Upper lobe of left lung (tissue), 6 donors: Measurements from ENCODE around the gene MYMK. TPM values are rescaled to one million over a fixed set of nuclear protein-coding genes. Genes with fewer than 3 reads are reported as not detected.
A peak's percentile ranks its signal among the peaks of the same experiment; 100 is the strongest.

ENCODE experiments used
- ATAC-seq, 2 donors: fragments of 200-7000 bp; cut with Tn5 transposase; one replicate each; pipeline ENCODE4 v1.9.1; 2022; ENCODE audit warnings: mild to moderate bottlenecking in 2 of 2, moderate library complexity in 2 of 2; ENCODE audit not compliant: low FRiP score in 2 of 2
- DNase-seq, 2 donors: peaks; one replicate each; pipeline ENCODE4 v3.0.0-alpha.2; 2019 to 2020
- H3K27ac ChIP-seq, 4 donors: fragments of 200-600 bp; sonication (generic); one replicate each; pipeline ENCODE4 v1.5.1; 2016 to 2019
- H3K27me3 ChIP-seq, 4 donors: fragments of 200-600 bp; sonication (generic); one replicate each; pipeline ENCODE4 v1.5.1; 2017 to 2019
- H3K36me3 ChIP-seq, 4 donors: fragments of 200-600 bp; sonication (generic); one replicate each; pipeline ENCODE4 v1.5.1; 2016 to 2019
- H3K4me1 ChIP-seq, 4 donors: fragments of 200-600 bp; sonication (generic); one replicate each; pipeline ENCODE4 v1.5.1; 2018 to 2019
- H3K4me3 ChIP-seq, 4 donors: fragments of 200-600 bp; sonication (generic); one replicate each; pipeline ENCODE4 v1.5.1; 2017 to 2019; ENCODE audit warnings: mild to moderate bottlenecking in 2 of 4, moderate library complexity in 1 of 4
- H3K9me3 ChIP-seq, 4 donors: fragments of 200-600 bp; sonication (generic); one replicate each; pipeline ENCODE4 v1.5.1; 2018 to 2019
- CTCF ChIP-seq, 6 experiments: fragments of 450-650 bp in 4 of 6; fragments of 200-600 bp in 2 of 6; sonication (generic) in 2 of 6; IDR thresholded peaks; one replicate each; pipeline ENCODE4 v1.5.1; 2016 to 2019; ENCODE audit warnings: antibody characterized with exemption in 6 of 6
- EP300 ChIP-seq, 4 donors: sonication (generic); formaldehyde crosslinking; IDR thresholded peaks; one replicate each; pipeline ENCODE4 v1.5.1; 2017; ENCODE audit warnings: antibody characterized with exemption in 4 of 4, control low read depth in 2 of 4
- POLR2A ChIP-seq, 4 donors: fragments of 450-650 bp; IDR thresholded peaks; one replicate each; pipeline ENCODE4 v1.5.1; 2016 to 2017; ENCODE audit warnings: antibody characterized with exemption in 4 of 4, mild to moderate bottlenecking in 2 of 4
- POLR2AphosphoS5 ChIP-seq, 2 donors: sonication (generic); formaldehyde crosslinking; IDR thresholded peaks; one replicate each; pipeline ENCODE4 v1.5.1; 2017; ENCODE audit warnings: antibody characterized with exemption in 2 of 2
- WGBS, 2 donors: methylation state at CpG; one replicate each; pipeline ENCODE4 v1.1.5; 2017 to 2018; 5-methylcytosine and 5-hydroxymethylcytosine counted together
- total RNA-seq, 6 donors: library from RNA; depleted of rRNA in 4 of 6; stranded (reverse); fragments of >200 nt in 4 of 6; gene quantifications; one replicate each; pipeline versions ENCODE4 v1.1.0 to v1.2.1, GENCODE V29; 2016 to 2021
- donor health status: DM: no; HTN: no; CAD: no; lungs with moderate emphysema.
- donor health status: DM: no; HTN: yes; CAD: no; lungs with severe emphysema.

MYMK gene
- total RNA-seq, 6 donors from 2014 or later, result not detected

GRCh38 chr9:133528001-133528875 is 3.5 kb upstream of the MYMK start:
- ATAC-seq (no peak), DNase-seq (peak in 1 of 2 donors; percentile 66)
- no peak for TF ChIP-seq POLR2A (IDR thresholded peaks at IDR 0.05)
- no peak for TF ChIP-seq POLR2AphosphoS5 (IDR thresholded peaks at IDR 0.05)
- no peak for TF ChIP-seq EP300 (IDR thresholded peaks at IDR 0.05)
- TF ChIP-seq CTCF (IDR thresholded peaks at IDR 0.05), result no peak
- Histone ChIP-seq H3K27me3 (no peaks in the 10 kb centered on the region), H3K27ac (peak overlapping the region in 2 of 4 donors; percentile 40 to 44), H3K9me3 (no peaks in the 10 kb centered on the region), H3K4me1 (peaks cover 19 to 25% (median 22%) of the 10 kb centered on the region in 4 donors), H3K36me3 (no peaks in the 10 kb centered on the region), H3K4me3 (no peak overlapping the region)
- 65 to 68% methylated on average over 9 to 21 of the region's 22 CpGs for WGBS, 2 donors

GRCh38 chr9:133527444-133527920 is 2.7 kb upstream of the MYMK start:
- DNase-seq (peak in 1 of 2 donors; percentile 90), ATAC-seq (peak in 1 of 2 donors; percentile 53)
- TF ChIP-seq POLR2A (IDR thresholded peaks at IDR 0.05) (no peak), CTCF (IDR thresholded peaks at IDR 0.05) (no peak), POLR2AphosphoS5 (IDR thresholded peaks at IDR 0.05) (no peak), EP300 (IDR thresholded peaks at IDR 0.05) (no peak)
- Histone ChIP-seq H3K27me3 (no peaks in the 10 kb centered on the region), H3K9me3 (no peaks in the 10 kb centered on the region), H3K4me1 (peaks cover 15 to 19% (median 16%) of the 10 kb centered on the region in 4 donors), H3K27ac (peak overlapping the region in 1 of 4 donors; percentile 44), H3K4me3 (no peak overlapping the region), H3K36me3 (no peaks in the 10 kb centered on the region)
- WGBS, 2 donors, result 49 to 64% methylated on average over 18 of the region's 18 CpGs

GRCh38 chr9:133526721-133527321 is 2.1 kb upstream of the MYMK start:
- peaks cover 15 to 19% (median 16%) of the 10 kb centered on the region in 4 donors for H3K4me1 ChIP-seq
- peak overlapping the region in 1 of 4 donors; percentile 44 for H3K27ac ChIP-seq
- 44 to 52% methylated on average over 14 to 21 of the region's 21 CpGs for WGBS, 2 donors
- H3K27me3 ChIP-seq, result no peaks in the 10 kb centered on the region
- no peaks in the 10 kb centered on the region for H3K9me3 ChIP-seq
- TF ChIP-seq CTCF (IDR thresholded peaks at IDR 0.05), result no peak
- no peak for TF ChIP-seq POLR2A (IDR thresholded peaks at IDR 0.05)
- no peak for TF ChIP-seq EP300 (IDR thresholded peaks at IDR 0.05)
- no peaks in the 10 kb centered on the region for H3K36me3 ChIP-seq
- peak in 1 of 2 donors; percentile 79 for DNase-seq
- H3K4me3 ChIP-seq, result no peak overlapping the region
- ATAC-seq, result no peak

GRCh38 chr9:133525677-133526076 is 918 bp upstream of the MYMK start:
- peaks cover 15 to 19% (median 16%) of the 10 kb centered on the region in 4 donors for H3K4me1 ChIP-seq
- H3K4me3 ChIP-seq, result no peak overlapping the region
- DNase-seq, result no peak
- no peak for TF ChIP-seq CTCF (IDR thresholded peaks at IDR 0.05)
- TF ChIP-seq POLR2A (IDR thresholded peaks at IDR 0.05), result no peak
- TF ChIP-seq EP300 (IDR thresholded peaks at IDR 0.05), result no peak
- TF ChIP-seq POLR2AphosphoS5 (IDR thresholded peaks at IDR 0.05), result no peak
- no peak for ATAC-seq
- no peaks in the 10 kb centered on the region for H3K36me3 ChIP-seq
- no peaks in the 10 kb centered on the region for H3K27me3 ChIP-seq
- 55% methylated on average over 8 of the region's 8 CpGs for WGBS, 2 donors
- no peaks in the 10 kb centered on the region for H3K9me3 ChIP-seq
- H3K27ac ChIP-seq, result no peak overlapping the region
